GM19467 (cell line): ENCODE measurements around the gene PCSK5.
"Not testable (repeated sequence)": the region's sequence is repeated elsewhere in the genome, so short reads cannot be mapped to it uniquely, and the experiment has no call there.

Experiments used
- ATAC-seq: cut with Tn5 transposase; IDR thresholded peaks from one replicate; pipeline ENCODE4 v1.9.1; 2021; ENCODE audit warnings: mild to moderate bottlenecking, moderate library complexity; ENCODE audit not compliant: unreplicated experiment

PCSK5 gene

GRCh38 chr9:76296561-76297310 lies 406.3 kb downstream of the PCSK5 start:
- ATAC-seq: no peak

- ATAC-seq: no peak
These were observed 407.3 kb downstream of the PCSK5 start for GRCh38 chr9:76297721-76298239.

GRCh38 chr9:76298521-76299144 lies 408.2 kb downstream of the PCSK5 start:
- no peak for ATAC-seq

GRCh38 chr9:76302543-76302942 lies 412.1 kb downstream of the PCSK5 start:
- peak; percentile 23 for ATAC-seq

GRCh38 chr9:76302947-76303550 lies 412.6 kb downstream of the PCSK5 start:
- peak; percentile 56 for ATAC-seq

- ATAC-seq: not testable (repeated sequence)
These were observed 416.6 kb downstream of the PCSK5 start for GRCh38 chr9:76307047-76307446.

GRCh38 chr9:76310577-76310976 lies 420.1 kb downstream of the PCSK5 start:
- no peak for ATAC-seq

- ATAC-seq: no peak
These were observed 420.5 kb downstream of the PCSK5 start for GRCh38 chr9:76310991-76311390.

- no peak for ATAC-seq
These were observed 421.1 kb downstream of the PCSK5 start for GRCh38 chr9:76311537-76311936.

GRCh38 chr9:76313771-76314170 lies 423.3 kb downstream of the PCSK5 start:
- no peak for ATAC-seq

- ATAC-seq: no peak
These were observed 423.8 kb downstream of the PCSK5 start for GRCh38 chr9:76314321-76314720.

GRCh38 chr9:76316069-76316468 lies 425.6 kb downstream of the PCSK5 start:
- no peak for ATAC-seq

GRCh38 chr9:76319466-76319865 lies 429.0 kb downstream of the PCSK5 start:
- not testable (repeated sequence) for ATAC-seq

- no peak for ATAC-seq
These were observed 430.8 kb downstream of the PCSK5 start for GRCh38 chr9:76321195-76321828.

- no peak for ATAC-seq
These were observed 432.3 kb downstream of the PCSK5 start for GRCh38 chr9:76322810-76323209.

- ATAC-seq: no peak
These were observed 433.0 kb downstream of the PCSK5 start for GRCh38 chr9:76323490-76323889.

- ATAC-seq: not testable (repeated sequence)
These were observed 433.6 kb downstream of the PCSK5 start for GRCh38 chr9:76324030-76324429.

- ATAC-seq: no peak
These were observed 439.6 kb downstream of the PCSK5 start for GRCh38 chr9:76330034-76330433.

GRCh38 chr9:76333388-76333787 lies 442.9 kb downstream of the PCSK5 start:
- no peak for ATAC-seq

- no peak for ATAC-seq
These were observed 443.5 kb downstream of the PCSK5 start for GRCh38 chr9:76333964-76334363.

GRCh38 chr9:76336027-76336426 lies 445.6 kb downstream of the PCSK5 start:
- ATAC-seq: no peak
